HUES48 (cell line): ENCODE data around the gene PPARA.

ENCODE experiments used
- H3K27ac ChIP-seq: one replicate; pipeline ENCODE4 v1.7.0; 2013; ENCODE audit warnings: low read depth, low read length, inconsistent platforms
- H3K27me3 ChIP-seq: 2 replicates; pipeline ENCODE4 v1.6.1; 2013; ENCODE audit warnings: mild to moderate bottlenecking, low read length; ENCODE audit not compliant: control insufficient read depth, insufficient read depth
- H3K36me3 ChIP-seq: 2 replicates; pipeline ENCODE4 v1.6.1; 2013; ENCODE audit warnings: low read length; ENCODE audit not compliant: control insufficient read depth, insufficient read depth
- H3K4me1 ChIP-seq: 2 replicates; pipeline ENCODE4 v1.6.1; 2013; ENCODE audit warnings: mild to moderate bottlenecking, low read length; ENCODE audit not compliant: control insufficient read depth, insufficient read depth
- H3K4me3 ChIP-seq: 2 replicates; pipeline ENCODE4 v1.5.1; 2013; ENCODE audit warnings: mild to moderate bottlenecking, low read depth, low read length
- H3K9ac ChIP-seq: 2 replicates; pipeline ENCODE4 v1.6.1; 2013; ENCODE audit warnings: mild to moderate bottlenecking, low read depth, low read length, moderate library complexity
- H3K9me3 ChIP-seq: 2 replicates; pipeline ENCODE4 v1.6.1; 2013; ENCODE audit warnings: low read length; ENCODE audit not compliant: control insufficient read depth, insufficient read depth

Gene PPARA

GRCh38 chr22:46240907-46241306, 90.6 kb downstream of the PPARA start:
- no peaks in the 10 kb centered on the region for H3K27me3 ChIP-seq
- no peak overlapping the region for H3K4me3 ChIP-seq
- H3K9me3 ChIP-seq, result no peaks in the 10 kb centered on the region
- no peak overlapping the region for H3K27ac ChIP-seq
- H3K4me1 ChIP-seq, result no peaks in the 10 kb centered on the region
- no peak overlapping the region for H3K9ac ChIP-seq
- peaks cover 10% of the 10 kb centered on the region for H3K36me3 ChIP-seq

DNA sequence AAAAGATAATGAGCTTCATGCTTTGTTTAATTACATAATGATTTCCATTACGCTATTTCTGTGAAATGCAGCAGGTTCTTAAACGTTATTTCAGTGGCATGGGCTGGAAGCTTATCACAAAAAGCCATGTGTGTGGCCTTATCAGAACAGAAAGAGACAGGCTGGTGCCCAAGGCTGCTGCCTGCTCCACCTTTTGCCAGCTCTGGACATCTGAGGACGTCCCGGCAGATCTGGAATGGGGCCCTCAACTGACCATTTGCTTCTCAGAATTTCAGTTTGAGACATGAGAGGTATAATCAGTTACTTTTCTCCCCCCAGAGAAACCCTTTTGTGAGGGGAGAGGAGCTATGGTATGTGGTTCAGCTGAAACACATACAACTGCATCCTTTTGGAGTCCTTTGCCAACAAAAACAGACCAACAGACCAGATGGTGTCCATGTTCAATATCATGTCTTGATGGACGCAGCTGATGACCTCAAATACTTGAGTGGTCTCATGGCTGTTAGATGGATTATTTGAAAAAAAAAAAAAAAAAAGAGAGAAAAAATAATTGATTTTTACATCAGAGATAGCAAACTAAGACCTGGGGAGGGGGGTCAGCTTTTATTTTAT, 91.2 kb downstream of the PPARA start:
- Histone ChIP-seq H3K36me3 (peaks cover 10% of the 10 kb centered on the region), H3K27ac (no peak overlapping the region), H3K27me3 (no peaks in the 10 kb centered on the region), H3K9ac (no peak overlapping the region), H3K9me3 (no peaks in the 10 kb centered on the region), H3K4me3 (no peak overlapping the region), H3K4me1 (no peaks in the 10 kb centered on the region)

DNA sequence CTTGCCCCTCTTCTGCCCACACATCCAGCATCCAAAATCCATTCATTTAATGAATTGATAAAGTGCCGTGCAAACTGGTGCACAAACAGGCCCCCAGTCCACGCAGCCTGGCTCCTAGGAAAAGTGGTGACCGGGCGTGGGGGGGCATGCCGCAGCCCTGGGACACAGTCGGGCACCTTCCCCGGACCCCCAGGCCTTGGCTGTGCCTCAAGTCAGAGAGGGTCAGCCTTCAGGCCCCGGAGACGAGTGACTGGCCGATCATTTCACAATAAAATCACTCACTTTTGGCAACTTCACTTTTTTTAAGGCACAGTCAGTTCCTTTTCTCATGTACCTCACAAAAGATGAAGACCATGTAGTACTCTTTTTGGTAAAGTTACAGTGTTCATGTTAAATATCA, 91.8 kb downstream of the PPARA start:
- Histone ChIP-seq H3K9me3 (no peaks in the 10 kb centered on the region), H3K27ac (no peak overlapping the region), H3K4me1 (no peaks in the 10 kb centered on the region), H3K9ac (no peak overlapping the region), H3K27me3 (no peaks in the 10 kb centered on the region), H3K36me3 (peaks cover 10% of the 10 kb centered on the region), H3K4me3 (no peak overlapping the region)

DNA sequence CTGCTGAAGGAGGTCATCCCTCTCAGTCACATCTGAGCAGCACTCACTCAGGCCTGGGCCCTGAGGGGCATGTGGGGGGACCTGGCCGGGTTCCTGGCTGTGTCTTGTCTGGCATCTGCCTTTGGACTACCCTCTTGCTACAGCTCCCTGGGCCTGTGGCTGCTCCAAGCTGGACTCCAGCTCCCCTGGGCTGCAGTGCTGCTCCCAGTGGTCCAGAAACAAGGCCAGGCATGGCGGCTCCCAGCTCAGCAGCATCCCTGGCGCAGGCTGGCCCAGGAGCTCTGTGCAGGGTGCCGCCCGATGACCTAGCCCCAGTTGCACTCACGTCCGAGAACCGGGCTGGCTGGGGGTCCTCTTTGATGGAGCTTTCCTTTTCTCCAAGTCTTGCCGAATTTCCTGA, 94.4 kb downstream of the PPARA start:
- no peaks in the 10 kb centered on the region for H3K9me3 ChIP-seq
- H3K4me3 ChIP-seq, result no peak overlapping the region
- no peaks in the 10 kb centered on the region for H3K27me3 ChIP-seq
- H3K27ac ChIP-seq, result no peak overlapping the region
- no peaks in the 10 kb centered on the region for H3K4me1 ChIP-seq
- peaks cover 10% of the 10 kb centered on the region for H3K36me3 ChIP-seq
- no peak overlapping the region for H3K9ac ChIP-seq

DNA sequence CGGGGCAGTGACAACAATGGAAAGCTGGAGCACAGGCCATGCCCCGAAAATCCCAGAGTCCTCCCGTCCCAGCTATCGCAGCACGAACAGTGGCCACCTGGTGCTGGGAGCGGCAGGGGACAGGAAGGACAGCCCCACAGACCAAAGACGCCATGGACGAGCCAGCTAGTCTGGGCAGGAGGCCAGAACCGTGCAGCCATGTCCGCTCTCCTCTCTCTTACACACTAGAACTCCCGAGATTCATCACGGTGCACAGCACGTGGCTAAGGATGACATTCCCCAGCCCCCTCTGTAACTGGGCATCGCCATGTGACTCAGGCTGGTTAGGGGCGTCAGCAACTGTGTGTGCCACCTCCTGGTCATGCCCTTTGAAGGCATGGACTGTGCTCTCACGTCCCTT, 95.2 kb downstream of the PPARA start:
- Histone ChIP-seq H3K4me1 (no peaks in the 10 kb centered on the region; the same call in 1 of the 2 replicates), H3K9ac (no peak overlapping the region), H3K4me3 (no peak overlapping the region), H3K27ac (no peak overlapping the region), H3K36me3 (peaks cover 10% of the 10 kb centered on the region), H3K9me3 (no peaks in the 10 kb centered on the region), H3K27me3 (no peaks in the 10 kb centered on the region)

DNA sequence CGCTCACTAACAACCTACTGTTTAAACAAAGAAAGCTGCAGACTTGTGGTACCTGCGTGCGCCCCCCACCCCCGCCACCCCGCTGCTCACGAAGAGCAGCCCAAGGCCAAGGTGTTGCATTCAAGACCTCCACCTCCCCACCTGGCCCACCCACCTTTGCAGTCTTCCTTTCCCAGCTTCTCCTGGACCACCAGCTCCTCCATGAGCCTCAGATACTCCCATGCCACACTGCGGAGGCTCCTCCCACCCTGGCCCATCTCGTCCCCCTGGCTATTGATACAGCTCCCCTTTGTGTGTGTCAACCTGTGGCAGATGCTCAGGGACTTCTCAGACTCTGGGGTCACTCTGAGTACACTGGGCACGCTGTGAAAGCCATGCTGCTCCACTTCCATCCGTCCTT, 95.9 kb downstream of the PPARA start:
- no peak overlapping the region for H3K4me3 ChIP-seq
- no peaks in the 10 kb centered on the region for H3K9me3 ChIP-seq
- no peaks in the 10 kb centered on the region; the same call in 1 of the 2 replicates for H3K4me1 ChIP-seq
- H3K9ac ChIP-seq, result no peak overlapping the region
- no peak overlapping the region for H3K27ac ChIP-seq
- H3K27me3 ChIP-seq, result peaks cover 4% of the 10 kb centered on the region
- peaks cover 10% of the 10 kb centered on the region for H3K36me3 ChIP-seq

DNA sequence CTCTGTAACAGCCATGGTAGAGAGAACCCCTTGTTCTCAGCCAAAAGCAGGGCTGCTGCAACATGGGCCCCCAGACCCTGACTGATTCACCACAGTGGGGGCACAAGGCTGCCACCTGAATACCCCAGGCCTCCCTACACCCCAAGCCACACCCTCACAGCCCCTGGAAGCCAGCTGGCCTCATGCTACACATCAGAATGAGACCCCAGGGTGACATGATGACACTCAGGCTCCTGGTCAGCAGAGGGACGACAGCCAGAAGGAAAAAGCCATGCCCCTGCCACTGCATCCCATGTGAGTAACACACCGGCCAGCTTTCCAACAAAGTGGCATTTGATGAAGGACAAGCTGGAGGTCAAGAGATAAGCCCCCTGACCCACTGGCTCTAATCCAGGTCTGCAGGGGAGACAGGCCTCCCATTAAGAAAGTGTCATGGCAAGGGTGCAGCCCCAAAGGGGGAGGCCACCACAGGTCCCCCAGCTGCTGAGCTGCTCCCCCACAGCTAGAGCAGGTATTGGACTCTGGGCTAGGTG, 97.2 kb downstream of the PPARA start:
- H3K27ac ChIP-seq, result no peak overlapping the region
- H3K27me3 ChIP-seq, result peaks cover 8% of the 10 kb centered on the region
- H3K4me1 ChIP-seq, result no peaks in the 10 kb centered on the region; the same call in 1 of the 2 replicates
- no peak overlapping the region for H3K9ac ChIP-seq
- H3K9me3 ChIP-seq, result no peaks in the 10 kb centered on the region
- no peak overlapping the region for H3K4me3 ChIP-seq
- peaks cover 10% of the 10 kb centered on the region for H3K36me3 ChIP-seq

DNA sequence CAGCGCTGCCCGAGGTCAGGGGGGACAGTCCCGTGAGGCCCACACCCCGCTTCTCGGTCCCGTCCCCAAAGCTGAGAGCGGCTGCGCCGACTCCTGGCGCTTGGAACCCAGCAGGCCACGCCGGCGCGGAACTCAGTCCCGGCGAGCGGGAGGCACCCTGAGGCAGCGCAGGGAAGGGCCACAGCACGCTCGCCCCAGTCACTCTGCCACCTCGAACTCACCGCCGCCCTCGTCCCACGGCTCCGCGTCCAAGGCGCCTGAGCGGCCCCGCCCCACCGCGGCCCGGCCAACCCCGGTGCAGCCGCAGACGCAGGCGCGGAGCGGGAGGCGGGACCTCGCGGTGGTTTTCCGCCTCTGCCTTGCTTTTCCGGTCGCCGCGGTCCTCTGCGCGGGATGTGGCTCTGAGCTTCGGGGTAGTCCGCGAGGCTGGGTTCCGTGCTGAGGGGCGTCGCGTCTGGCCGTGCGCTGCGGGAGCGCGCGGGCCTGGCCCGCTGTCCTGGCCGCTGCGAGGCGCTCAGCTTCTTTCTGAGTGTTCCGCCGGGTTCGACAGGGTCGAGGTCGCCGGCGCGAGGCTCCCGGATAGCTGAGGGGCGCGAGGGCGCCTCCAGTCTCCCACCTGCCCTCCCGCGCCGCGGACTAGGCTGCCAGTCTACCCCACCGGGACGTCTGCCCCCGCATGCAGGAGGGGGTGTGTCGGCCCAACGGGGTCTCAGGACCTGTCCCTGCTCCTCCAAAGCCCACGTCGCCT, 99.9 kb downstream of the PPARA start, which contains the start of gene CDPF1:
TSS of gene CDPF1 (minus strand) at position 259 of the 748 bp plus-strand sequence. CDS start 2,009 bp downstream, outside the sequence.
- H3K4me3 ChIP-seq, result peak within 1 kb of the TSS; percentile 86
- H3K4me1 ChIP-seq, result no peaks in the 10 kb centered on the region; the same call in 1 of the 2 replicates
- H3K27me3 ChIP-seq, result peaks cover 8% of the 10 kb centered on the region
- no peak within 1 kb of the TSS; the same call in 1 of the 2 replicates for H3K9ac ChIP-seq
- peak within 1 kb of the TSS; percentile 47 for H3K27ac ChIP-seq
- H3K36me3 ChIP-seq, result no peaks in the 10 kb centered on the region
- no peaks in the 10 kb centered on the region for H3K9me3 ChIP-seq

DNA sequence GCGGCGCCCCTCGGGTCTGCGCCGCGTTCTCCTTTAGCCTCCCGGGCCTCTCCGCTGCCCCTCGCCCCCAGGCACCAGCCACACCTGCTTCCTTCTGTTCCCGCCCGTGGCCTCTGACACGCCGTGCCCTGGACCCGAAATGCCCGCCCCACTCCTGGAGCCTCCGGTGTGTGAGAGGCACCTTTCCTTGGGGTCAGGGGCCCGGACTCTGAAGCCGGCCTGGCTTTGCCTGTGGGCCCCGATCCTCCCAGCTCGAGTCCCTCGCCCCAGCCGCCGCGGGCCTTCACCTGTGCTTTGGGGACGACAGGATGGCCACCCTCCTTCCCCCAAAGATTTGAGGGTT, 100.4 kb downstream of the PPARA start:
- H3K4me1 ChIP-seq, result no peaks in the 10 kb centered on the region; the same call in 1 of the 2 replicates
- peak overlapping the region; percentile 86 for H3K4me3 ChIP-seq
- no peaks in the 10 kb centered on the region for H3K9me3 ChIP-seq
- peak overlapping the region; percentile 18 for H3K27ac ChIP-seq
- H3K36me3 ChIP-seq, result no peaks in the 10 kb centered on the region
- no peak overlapping the region for H3K9ac ChIP-seq
- peaks cover 8% of the 10 kb centered on the region for H3K27me3 ChIP-seq

DNA sequence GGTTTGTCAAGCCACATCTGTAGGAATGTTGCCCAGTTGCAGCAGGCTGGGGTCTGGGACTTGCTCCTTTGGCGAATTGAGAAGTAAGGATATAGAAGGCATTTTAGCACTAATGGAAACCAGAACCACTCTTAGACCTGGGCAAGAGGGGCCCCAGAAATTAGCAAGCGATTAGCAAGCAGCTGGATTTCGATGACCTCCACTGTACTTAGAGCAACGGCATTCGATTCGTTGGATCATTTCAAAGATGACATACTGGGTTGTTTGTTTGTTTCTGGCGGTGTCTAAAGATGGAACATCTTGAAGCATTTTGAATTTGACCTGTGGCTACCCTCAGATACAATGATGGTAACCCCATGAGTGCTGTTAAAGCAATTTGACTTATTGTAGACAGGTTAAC, 100.9 kb downstream of the PPARA start:
- no peak overlapping the region for H3K9ac ChIP-seq
- H3K36me3 ChIP-seq, result no peaks in the 10 kb centered on the region
- no peak overlapping the region for H3K27ac ChIP-seq

DNA sequence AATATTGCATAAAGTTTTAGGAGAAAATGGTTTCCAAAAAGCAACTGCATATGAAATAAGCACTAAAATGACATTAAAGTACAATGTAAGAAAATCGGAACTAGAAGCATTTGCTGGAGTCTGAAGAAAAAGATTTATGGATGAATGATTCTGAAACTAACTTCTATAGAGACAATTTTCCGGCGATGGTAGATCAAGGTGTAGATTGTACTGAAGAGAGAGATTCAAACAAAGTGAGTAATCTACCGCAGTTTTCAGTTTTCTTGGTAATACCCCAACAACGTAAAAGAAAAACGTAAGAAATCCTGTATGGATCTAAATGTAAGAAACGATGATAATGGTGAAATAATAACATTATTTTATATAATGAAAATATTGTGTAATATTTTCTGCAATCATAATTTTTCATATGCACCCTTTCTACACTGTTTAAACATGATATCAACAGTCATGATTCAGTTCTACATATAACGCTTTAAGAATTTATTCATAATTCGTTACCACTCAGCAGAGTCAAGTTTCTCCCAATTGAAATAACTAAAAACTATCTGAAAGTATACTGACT, 101.6 kb downstream of the PPARA start:
- Histone ChIP-seq H3K27ac (no peak overlapping the region), H3K27me3 (peaks cover 8% of the 10 kb centered on the region), H3K9me3 (no peaks in the 10 kb centered on the region), H3K4me1 (no peaks in the 10 kb centered on the region; the same call in 1 of the 2 replicates), H3K9ac (no peak overlapping the region), H3K36me3 (no peaks in the 10 kb centered on the region), H3K4me3 (no peak overlapping the region)

More for the DNA sequence above, 100.9 kb downstream of the PPARA start:
- peaks cover 8% of the 10 kb centered on the region for H3K27me3 ChIP-seq
- no peaks in the 10 kb centered on the region for H3K9me3 ChIP-seq
- peak overlapping the region; percentile 86; the same call in 1 of the 2 replicates for H3K4me3 ChIP-seq
- no peaks in the 10 kb centered on the region; the same call in 1 of the 2 replicates for H3K4me1 ChIP-seq
